Nephron (organoid): ENCODE data around the gene NPC1.
A peak's percentile ranks its signal among the peaks of the same experiment; 100 is the strongest.

Source experiments
- H3K27ac Mint-ChIP-seq, 3 experiments: 2 replicates each; pipeline ENCODE4 v1.8.0; 2020; ENCODE audit warnings: mixed read lengths in 3 of 3, mild to moderate bottlenecking in 2 of 3, moderate library complexity in 1 of 3
- H3K27me3 Mint-ChIP-seq: 2 replicates; pipeline ENCODE4 v1.8.0; 2021; ENCODE audit warnings: low read depth, mild to moderate bottlenecking, moderate library complexity, mixed read lengths
- H3K36me3 Mint-ChIP-seq: 2 replicates; pipeline ENCODE4 v1.8.0; 2020; ENCODE audit warnings: low read depth, mixed read lengths
- H3K4me1 Mint-ChIP-seq: 2 replicates; pipeline ENCODE4 v1.8.0; 2020; ENCODE audit warnings: mixed read lengths
- H3K4me3 Mint-ChIP-seq, 3 experiments: 2 replicates each; pipeline ENCODE4 v1.8.0; 2020; ENCODE audit warnings: mild to moderate bottlenecking in 3 of 3, mixed read lengths in 3 of 3, moderate library complexity in 2 of 3
- H3K9me3 Mint-ChIP-seq: 2 replicates; pipeline ENCODE4 v1.8.0; 2020; ENCODE audit warnings: mixed read lengths
- TF ChIP-seq, protein P1 (sequence below), 3 experiments: fragments of 200-600 bp; sonication (generic); IDR thresholded peaks; one replicate each; pipeline ENCODE4 v1.5.0; 2021; ENCODE audit warnings: antibody characterized with exemption in 3 of 3; ENCODE audit not compliant: unreplicated experiment in 3 of 3

The NPC1 gene

GRCh38 chr18:23539911-23540525 lies 46.3 kb downstream of the NPC1 start:
- H3K27ac Mint-ChIP-seq = no peak overlapping the region
- TF ChIP-seq, protein P1, sequence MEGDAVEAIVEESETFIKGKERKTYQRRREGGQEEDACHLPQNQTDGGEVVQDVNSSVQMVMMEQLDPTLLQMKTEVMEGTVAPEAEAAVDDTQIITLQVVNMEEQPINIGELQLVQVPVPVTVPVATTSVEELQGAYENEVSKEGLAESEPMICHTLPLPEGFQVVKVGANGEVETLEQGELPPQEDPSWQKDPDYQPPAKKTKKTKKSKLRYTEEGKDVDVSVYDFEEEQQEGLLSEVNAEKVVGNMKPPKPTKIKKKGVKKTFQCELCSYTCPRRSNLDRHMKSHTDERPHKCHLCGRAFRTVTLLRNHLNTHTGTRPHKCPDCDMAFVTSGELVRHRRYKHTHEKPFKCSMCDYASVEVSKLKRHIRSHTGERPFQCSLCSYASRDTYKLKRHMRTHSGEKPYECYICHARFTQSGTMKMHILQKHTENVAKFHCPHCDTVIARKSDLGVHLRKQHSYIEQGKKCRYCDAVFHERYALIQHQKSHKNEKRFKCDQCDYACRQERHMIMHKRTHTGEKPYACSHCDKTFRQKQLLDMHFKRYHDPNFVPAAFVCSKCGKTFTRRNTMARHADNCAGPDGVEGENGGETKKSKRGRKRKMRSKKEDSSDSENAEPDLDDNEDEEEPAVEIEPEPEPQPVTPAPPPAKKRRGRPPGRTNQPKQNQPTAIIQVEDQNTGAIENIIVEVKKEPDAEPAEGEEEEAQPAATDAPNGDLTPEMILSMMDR (IDR thresholded peaks at IDR 0.05; ENCODE audit: unreplicated experiment in 3 of 3) = no peak
- H3K9me3 Mint-ChIP-seq = no peaks in the 10 kb centered on the region

DNA sequence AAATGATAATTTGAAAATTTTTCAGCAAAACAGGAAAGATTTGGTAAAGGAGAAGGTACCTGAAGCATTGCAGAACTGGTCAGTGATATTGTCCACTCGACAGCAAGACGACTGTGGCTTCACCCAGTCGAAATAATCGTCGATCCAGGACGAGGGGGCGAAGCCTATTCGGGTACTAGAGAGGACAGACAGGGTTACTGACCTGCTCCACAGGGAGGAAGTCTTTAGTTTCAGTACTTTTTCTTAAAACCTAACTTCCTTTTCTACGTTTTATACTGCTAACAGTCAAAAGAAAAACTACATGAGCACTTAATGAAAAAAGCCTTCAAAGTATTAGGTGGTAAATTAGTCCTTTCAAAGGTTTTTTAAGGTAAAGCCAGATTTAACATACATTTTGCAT lies 47.0 kb downstream of the NPC1 start:
- Mint-ChIP-seq H3K9me3 (no peaks in the 10 kb centered on the region), H3K27me3 (no peaks in the 10 kb centered on the region), H3K36me3 (peaks cover 71% of the 10 kb centered on the region), H3K4me3 (no peak overlapping the region), H3K4me1 (peaks cover 32% of the 10 kb centered on the region), H3K27ac (no peak overlapping the region)
- TF ChIP-seq, protein P1 (IDR thresholded peaks at IDR 0.05; ENCODE audit: unreplicated experiment in 3 of 3) = no peak

More at GRCh38 chr18:23539911-23540525, 46.3 kb downstream of the NPC1 start:
- no peaks in the 10 kb centered on the region for H3K27me3 Mint-ChIP-seq
- H3K4me3 Mint-ChIP-seq = no peak overlapping the region
- peaks cover 32% of the 10 kb centered on the region for H3K4me1 Mint-ChIP-seq
- peaks cover 72% of the 10 kb centered on the region for H3K36me3 Mint-ChIP-seq

DNA sequence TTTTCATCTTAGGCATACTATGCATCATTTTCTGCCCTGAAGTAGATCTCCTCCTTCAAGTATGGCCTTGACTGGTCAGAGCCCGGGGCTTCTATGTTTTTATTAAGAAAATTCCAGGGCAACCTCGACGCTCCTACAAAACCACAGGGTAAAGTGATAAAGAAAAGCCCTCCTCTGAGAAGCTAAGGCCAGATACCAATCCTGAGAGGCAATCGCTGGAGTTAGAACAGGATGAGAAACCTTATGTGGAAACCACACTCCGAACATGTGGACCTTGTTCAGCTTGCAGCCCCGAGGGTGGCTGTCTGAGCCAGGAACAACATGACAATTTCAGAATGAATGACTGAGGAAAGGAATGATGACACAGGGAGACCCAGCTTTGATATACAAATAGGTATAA lies 47.4 kb downstream of the NPC1 start:
- Mint-ChIP-seq H3K27ac (no peak overlapping the region), H3K36me3 (peaks cover 71% of the 10 kb centered on the region), H3K27me3 (no peaks in the 10 kb centered on the region), H3K9me3 (no peaks in the 10 kb centered on the region), H3K4me1 (peaks cover 32% of the 10 kb centered on the region), H3K4me3 (no peak overlapping the region)
- TF ChIP-seq, protein P1 (IDR thresholded peaks at IDR 0.05; ENCODE audit: unreplicated experiment in 3 of 3) = no peak

GRCh38 chr18:23538001-23538400 lies 48.3 kb downstream of the NPC1 start:
- Mint-ChIP-seq H3K9me3 (no peaks in the 10 kb centered on the region), H3K4me1 (peaks cover 34% of the 10 kb centered on the region), H3K27me3 (no peaks in the 10 kb centered on the region), H3K27ac (peak overlapping the region in 1 of 3 experiments; percentile 23), H3K36me3 (peaks cover 65% of the 10 kb centered on the region), H3K4me3 (no peak overlapping the region)
- TF ChIP-seq, protein P1 (IDR thresholded peaks at IDR 0.05; ENCODE audit: unreplicated experiment in 3 of 3) = no peak

- TF ChIP-seq, protein P1 (IDR thresholded peaks at IDR 0.05; ENCODE audit: unreplicated experiment in 3 of 3) = no peak
- Mint-ChIP-seq H3K36me3 (peaks cover 67% of the 10 kb centered on the region), H3K27ac (peak overlapping the region in 1 of 3 experiments; percentile 23), H3K27me3 (no peaks in the 10 kb centered on the region), H3K4me3 (no peak overlapping the region), H3K4me1 (peaks cover 39% of the 10 kb centered on the region), H3K9me3 (no peaks in the 10 kb centered on the region)
These were observed 49.0 kb downstream of the NPC1 start for GRCh38 chr18:23537274-23537673.

GRCh38 chr18:23536204-23536603 lies 50.1 kb downstream of the NPC1 start:
- Mint-ChIP-seq H3K27ac (peak overlapping the region; percentile 17 to 54 (median 53)), H3K4me3 (no peak overlapping the region), H3K27me3 (no peaks in the 10 kb centered on the region), H3K4me1 (peaks cover 39% of the 10 kb centered on the region), H3K9me3 (no peaks in the 10 kb centered on the region), H3K36me3 (peaks cover 72% of the 10 kb centered on the region)
- TF ChIP-seq, protein P1 (IDR thresholded peaks at IDR 0.05; ENCODE audit: unreplicated experiment in 3 of 3) = no peak
